Thoracic aorta (tissue), 2 donors: Measurements from ENCODE around the gene EXOC6. TPM values are rescaled to one million over a fixed set of nuclear protein-coding genes. Genes with fewer than 3 reads are reported as not detected.

Experiments
- ATAC-seq: fragments of 150-250 bp; one replicate; pipeline ENCODE4 v1.8.0; 2017; ENCODE audit warnings: low read depth; ENCODE audit not compliant: insufficient number of reproducible peaks, low FRiP score
- DNase-seq: peaks from one replicate; pipeline ENCODE4 v3.0.0-alpha.2; 2020; ENCODE audit warnings: low spot score
- H3K27ac ChIP-seq, 2 donors: fragments of 200-600 bp; sonication (generic); 1 replicate in 1 of 2; 2 replicates in 1 of 2; pipeline ENCODE4 v1.5.1; 2016; ENCODE audit warnings: mild to moderate bottlenecking in 2 of 2, moderate library complexity in 2 of 2
- H3K27me3 ChIP-seq: fragments of 200-600 bp; sonication (generic); replicated peaks from 2 replicates; pipeline ENCODE4 v1.6.0; 2016; ENCODE audit warnings: mild to moderate bottlenecking; ENCODE audit not compliant: insufficient read depth
- H3K36me3 ChIP-seq: fragments of 200-600 bp; sonication (generic); one replicate; pipeline ENCODE4 v1.5.1; 2016
- H3K4me1 ChIP-seq, 2 donors: fragments of 200-600 bp; sonication (generic); 1 replicate in 1 of 2; 2 replicates in 1 of 2; pipeline versions ENCODE4 v1.5.1 to v1.6.0; 2016; ENCODE audit warnings: low read depth in 2 of 2, mild to moderate bottlenecking in 1 of 2; ENCODE audit not compliant: control insufficient read depth in 1 of 2
- H3K4me3 ChIP-seq: fragments of 200-600 bp; sonication (generic); 2 replicates; pipeline ENCODE4 v1.5.1; 2016; ENCODE audit warnings: mild to moderate bottlenecking
- H3K9me3 ChIP-seq: fragments of 200-600 bp; sonication (generic); 2 replicates; pipeline ENCODE4 v1.5.1; 2016
- CTCF ChIP-seq: fragments of 200-600 bp; sonication (generic); IDR thresholded peaks from one replicate; pipeline ENCODE4 v1.5.1; 2019; ENCODE audit warnings: antibody characterized with exemption
- total RNA-seq, 2 donors: library from RNA; depleted of rRNA; stranded (reverse); fragments of >200 nt; gene quantifications; one replicate each; pipeline versions ENCODE4 v1.1.0 to v1.2.3, GENCODE V29; 2016

Gene EXOC6
- total RNA-seq, 2 donors from 2014 or later: 13.3 to 16.8 TPM

GRCh38 chr10:92855560-92855959 is 7.2 kb downstream of the EXOC6 start:
- no peaks in the 10 kb centered on the region for H3K4me1 ChIP-seq
- TF ChIP-seq CTCF: no peak
- no peak overlapping the region for H3K4me3 ChIP-seq
- ATAC-seq (no peak), DNase-seq (no peak)
- H3K36me3 ChIP-seq: no peaks in the 10 kb centered on the region
- peaks cover 16% of the 10 kb centered on the region for H3K9me3 ChIP-seq
- H3K27ac ChIP-seq: no peak overlapping the region
- H3K27me3 ChIP-seq: no peaks in the 10 kb centered on the region

GRCh38 chr10:92857904-92858514 is 9.7 kb downstream of the EXOC6 start:
- no peak for ATAC-seq
- Histone ChIP-seq H3K9me3 (peaks cover 16% of the 10 kb centered on the region), H3K27me3 (no peaks in the 10 kb centered on the region), H3K4me1 (no peaks in the 10 kb centered on the region), H3K27ac (no peak overlapping the region), H3K36me3 (no peaks in the 10 kb centered on the region), H3K4me3 (no peak overlapping the region)
- no peak for DNase-seq
- TF ChIP-seq CTCF: no peak

- Histone ChIP-seq H3K27me3 (no peaks in the 10 kb centered on the region), H3K4me3 (no peak overlapping the region), H3K4me1 (no peaks in the 10 kb centered on the region), H3K36me3 (no peaks in the 10 kb centered on the region), H3K27ac (no peak overlapping the region), H3K9me3 (no peaks in the 10 kb centered on the region)
- no peak for TF ChIP-seq CTCF
- DNase-seq (no peak), ATAC-seq (no peak)
Observed at GRCh38 chr10:92867235-92867634, 18.9 kb downstream of the EXOC6 start.

- H3K4me1 ChIP-seq: no peaks in the 10 kb centered on the region
- ATAC-seq: no peak
- TF ChIP-seq CTCF: no peak
- no peaks in the 10 kb centered on the region for H3K27me3 ChIP-seq
- H3K9me3 ChIP-seq: no peaks in the 10 kb centered on the region
- H3K27ac ChIP-seq: no peak overlapping the region
- H3K4me3 ChIP-seq: no peak overlapping the region
- DNase-seq: no peak
- no peaks in the 10 kb centered on the region for H3K36me3 ChIP-seq
Observed at GRCh38 chr10:92868036-92868435, 19.7 kb downstream of the EXOC6 start.

- H3K27ac ChIP-seq: no peak overlapping the region
- H3K4me3 ChIP-seq: no peak overlapping the region
- H3K36me3 ChIP-seq: no peaks in the 10 kb centered on the region
- no peaks in the 10 kb centered on the region for H3K27me3 ChIP-seq
- no peak for TF ChIP-seq CTCF
- DNase-seq: no peak
- ATAC-seq: no peak
- H3K4me1 ChIP-seq: no peaks in the 10 kb centered on the region
- no peaks in the 10 kb centered on the region for H3K9me3 ChIP-seq
Observed at GRCh38 chr10:92868557-92868956, 20.2 kb downstream of the EXOC6 start.
